GM18502 (cell line): ENCODE data around the gene TENM4.

Experiments used
- ATAC-seq: cut with Tn5 transposase; IDR thresholded peaks from one replicate; pipeline ENCODE4 v1.9.1; 2021; ENCODE audit warnings: mild to moderate bottlenecking; ENCODE audit not compliant: unreplicated experiment, poor library complexity

TENM4 gene

DNA sequence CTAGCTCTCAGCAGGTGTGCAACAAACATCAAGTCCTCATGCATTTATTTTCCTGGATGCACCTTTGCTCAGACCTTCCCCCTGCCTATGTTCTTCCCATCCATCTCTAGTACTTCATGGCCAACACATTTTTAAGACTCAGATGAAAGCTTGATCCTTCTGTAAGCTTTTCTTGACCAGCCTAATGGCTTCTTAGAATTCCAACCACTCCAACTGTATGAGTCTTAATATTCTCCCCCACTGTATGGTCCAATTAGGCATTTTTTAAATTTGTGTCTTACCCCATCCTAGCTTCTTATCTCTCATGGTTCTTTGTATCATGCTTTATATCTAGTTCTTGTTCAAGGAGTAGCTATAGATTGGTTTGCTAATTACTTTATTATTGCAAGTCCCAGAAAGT lies 44.8 kb downstream of the TENM4 start:
- no peak for ATAC-seq

DNA sequence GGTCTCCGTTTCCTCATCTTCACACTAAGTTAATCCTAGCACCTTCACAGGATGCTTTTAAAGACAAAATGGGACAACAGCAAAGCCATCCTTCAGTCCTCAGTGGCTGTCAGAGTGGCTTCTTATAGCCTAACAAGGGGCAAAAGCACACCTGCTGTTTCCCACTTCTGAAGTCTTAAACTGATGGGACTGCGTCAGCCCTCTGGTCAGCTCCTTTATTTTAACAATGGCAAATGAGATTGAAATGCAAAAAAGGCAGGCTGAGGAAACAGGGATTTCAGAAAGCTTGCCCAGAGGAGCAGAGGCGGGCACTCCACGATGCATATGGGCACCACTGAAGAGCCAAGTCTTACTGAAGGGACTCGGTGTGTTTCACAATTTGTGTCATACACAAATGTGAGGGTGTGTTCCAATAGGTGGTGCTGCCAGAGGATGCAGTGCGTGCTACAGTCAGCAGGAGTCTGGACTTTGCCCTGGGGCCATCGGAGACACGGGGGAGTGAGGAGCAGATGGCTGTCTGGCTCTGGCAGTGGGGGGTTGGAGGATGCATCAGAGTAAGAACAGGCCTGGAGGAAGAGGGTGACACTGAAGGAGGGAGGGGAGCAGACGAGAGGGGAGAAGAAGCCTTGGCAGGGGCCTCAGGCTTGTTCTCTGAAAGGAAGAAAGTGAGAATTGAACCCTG lies 47.3 kb downstream of the TENM4 start:
- ATAC-seq = no peak

GRCh38 chr11:79392161-79392560 lies 48.7 kb downstream of the TENM4 start:
- no peak for ATAC-seq

- no peak for ATAC-seq
Observed at GRCh38 chr11:79390923-79391322, 49.9 kb downstream of the TENM4 start.

DNA sequence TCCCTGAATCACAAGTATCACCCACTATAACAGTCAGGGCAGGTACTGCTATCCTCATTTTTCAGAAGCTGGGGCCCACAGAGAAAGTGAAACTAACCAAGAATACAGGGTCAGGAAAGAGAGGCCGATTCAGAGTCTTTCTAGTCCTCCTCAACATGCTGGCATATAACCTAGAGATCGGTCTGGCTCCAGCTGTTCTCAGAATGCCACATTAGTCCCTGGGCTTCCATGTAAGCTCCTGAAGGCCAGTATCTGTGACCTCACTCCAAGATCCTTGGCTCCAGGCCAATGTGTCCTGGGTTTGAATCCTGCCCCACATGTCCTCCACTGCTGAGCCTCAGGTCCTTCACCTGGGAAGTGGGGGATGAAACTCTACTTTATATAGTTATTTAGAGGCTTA lies 50.4 kb downstream of the TENM4 start:
- ATAC-seq = no peak

GRCh38 chr11:79388201-79388600 lies 52.6 kb downstream of the TENM4 start:
- no peak for ATAC-seq

GRCh38 chr11:79383874-79384273 lies 57.0 kb downstream of the TENM4 start:
- no peak for ATAC-seq

DNA sequence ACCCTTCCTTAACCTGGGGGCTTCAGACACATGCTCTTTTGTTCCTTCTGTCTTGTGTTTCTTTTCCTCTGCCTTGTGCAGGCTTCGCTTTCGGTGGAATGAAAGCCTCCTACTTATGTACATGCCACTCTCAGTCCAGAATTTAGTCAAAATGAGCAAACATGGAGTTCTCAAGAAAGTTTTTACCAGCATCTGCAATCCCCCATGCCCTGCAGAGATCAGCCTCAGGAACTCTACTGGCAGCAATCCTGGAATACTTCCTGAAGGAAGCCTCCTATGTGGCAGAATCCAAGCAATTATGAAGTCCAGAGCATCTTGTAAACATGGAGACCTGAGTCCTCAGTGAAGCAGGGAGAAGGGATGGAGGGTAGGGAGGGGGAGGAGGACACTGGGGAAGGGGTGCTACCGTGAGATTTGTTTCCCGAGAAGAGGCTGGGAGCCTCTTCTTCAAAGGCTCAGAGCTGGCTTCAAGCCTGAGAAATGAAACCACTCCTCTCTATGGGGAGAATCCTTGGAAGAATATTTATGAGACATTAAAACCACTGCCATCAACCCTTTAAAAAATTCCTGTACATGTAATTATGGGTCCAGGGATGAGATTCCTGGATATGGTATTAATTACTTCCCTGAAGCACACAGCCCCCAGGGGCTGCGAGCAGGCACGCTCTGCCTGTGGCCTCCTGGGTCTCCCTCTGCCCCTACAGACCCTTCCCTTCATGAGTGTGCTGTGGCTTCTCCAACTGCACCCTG lies 58.4 kb downstream of the TENM4 start:
- no peak for ATAC-seq

GRCh38 chr11:79381036-79381435 lies 59.8 kb downstream of the TENM4 start:
- no peak for ATAC-seq

GRCh38 chr11:79377406-79377805 lies 63.4 kb downstream of the TENM4 start:
- ATAC-seq = no peak

DNA sequence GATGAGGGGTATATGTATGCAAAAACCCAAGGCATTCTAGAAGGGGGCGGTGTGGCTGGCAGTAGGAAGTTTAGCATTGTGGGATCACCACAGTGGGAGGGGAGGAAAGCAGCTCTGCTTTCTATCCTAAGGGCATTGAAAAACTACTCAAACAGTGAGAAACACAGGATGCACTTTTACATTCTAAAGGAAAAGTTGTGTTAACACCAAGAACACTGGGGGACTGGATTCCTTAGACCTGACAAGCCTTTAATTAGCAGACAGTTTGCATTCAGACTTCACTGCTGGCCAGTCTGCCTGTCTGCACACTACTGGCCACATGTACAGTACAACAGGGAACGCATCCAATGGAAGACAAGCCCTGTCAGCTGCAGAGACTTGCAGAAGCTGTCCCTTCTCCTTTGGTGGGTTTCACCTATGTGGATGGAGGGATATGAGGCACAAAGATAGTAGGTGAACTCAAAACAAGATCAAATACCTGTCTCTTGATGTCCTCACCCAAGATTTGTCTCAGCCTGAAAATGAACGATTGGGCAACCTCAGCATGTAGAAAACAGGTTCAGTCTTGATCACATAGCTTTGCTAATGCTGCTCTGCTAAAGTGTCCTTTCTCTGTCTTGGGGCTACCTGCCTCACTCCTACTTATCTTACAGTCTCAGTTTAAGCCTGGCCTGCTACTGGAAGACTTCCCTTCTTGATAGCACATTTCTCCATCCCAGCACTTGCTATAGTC lies 64.8 kb downstream of the TENM4 start:
- ATAC-seq = no peak

DNA sequence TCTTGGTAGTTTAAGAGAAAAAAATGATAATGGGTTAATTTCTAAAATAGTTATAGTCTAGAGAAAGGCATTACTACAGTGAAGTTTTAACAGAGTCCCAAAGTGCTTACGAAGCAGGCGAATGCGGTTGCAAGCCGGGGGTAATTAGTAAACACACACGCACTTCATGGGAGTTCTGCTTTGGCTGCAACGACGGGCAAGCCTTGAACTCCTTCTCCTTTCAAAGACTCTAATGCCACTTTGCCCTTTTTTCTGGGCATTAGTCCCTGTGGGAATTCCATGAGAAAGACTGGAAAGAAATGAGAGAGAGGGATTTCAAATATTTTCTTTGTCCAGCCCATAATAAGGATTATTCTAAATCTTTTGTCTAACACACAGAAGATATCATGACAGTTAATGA lies 66.1 kb downstream of the TENM4 start:
- ATAC-seq = no peak

DNA sequence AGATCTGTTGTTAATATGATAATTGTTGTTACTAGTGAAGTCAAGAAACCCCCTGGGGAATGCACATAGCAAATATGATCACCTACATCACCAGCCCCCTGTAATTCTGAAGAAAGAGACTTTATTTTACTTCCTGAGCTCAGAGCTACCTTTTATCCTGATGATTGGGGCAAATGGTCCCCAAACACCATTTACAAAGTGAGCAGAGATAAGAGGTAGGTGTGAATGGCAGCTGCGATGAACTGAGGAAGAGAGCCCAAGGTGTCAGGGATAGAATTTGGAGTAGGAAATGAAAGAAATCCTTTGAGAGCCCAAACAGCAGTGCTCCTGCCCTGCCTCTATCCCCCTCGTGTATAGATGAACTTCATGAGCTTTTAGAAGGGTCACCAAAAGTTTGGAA lies 69.1 kb downstream of the TENM4 start:
- ATAC-seq = no peak

DNA sequence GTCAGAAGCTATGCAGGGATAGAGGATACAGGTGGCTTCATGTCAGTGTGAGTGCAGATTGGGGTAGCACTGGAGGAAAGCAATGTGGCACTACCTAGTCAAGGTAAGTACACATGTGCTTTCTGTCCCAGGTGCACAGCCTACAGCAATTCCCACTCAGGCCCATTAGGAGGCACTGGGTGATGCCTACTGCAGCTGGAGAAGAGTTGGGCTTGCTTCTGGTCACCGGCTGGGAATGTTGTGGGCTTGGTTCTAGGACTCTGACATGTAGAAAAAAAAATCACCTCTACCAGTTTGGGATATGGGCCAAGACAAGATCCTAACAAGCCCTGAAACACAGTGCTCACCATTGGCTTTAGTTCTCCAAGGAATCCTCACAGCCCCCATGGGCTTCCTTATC lies 69.7 kb downstream of the TENM4 start:
- ATAC-seq = no peak

DNA sequence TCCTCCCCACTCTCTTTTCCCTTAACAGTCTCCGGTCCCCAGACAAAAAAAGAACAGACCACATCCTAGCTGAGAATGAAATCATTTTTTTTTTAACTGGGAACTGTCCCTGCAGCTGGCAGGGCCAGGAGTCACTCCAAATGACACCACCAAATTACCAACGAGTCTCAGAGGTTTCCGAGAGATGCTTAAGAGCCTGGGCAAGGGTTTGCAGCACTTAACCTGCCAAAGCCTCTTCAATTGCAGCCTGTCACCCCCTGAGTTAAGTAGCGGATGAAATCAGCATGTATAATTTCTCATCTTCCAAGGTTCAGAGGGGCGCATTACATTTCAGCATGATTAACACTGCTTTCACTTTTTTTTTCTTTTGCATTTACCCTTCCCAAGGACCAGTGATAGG lies 71.8 kb downstream of the TENM4 start:
- no peak for ATAC-seq

DNA sequence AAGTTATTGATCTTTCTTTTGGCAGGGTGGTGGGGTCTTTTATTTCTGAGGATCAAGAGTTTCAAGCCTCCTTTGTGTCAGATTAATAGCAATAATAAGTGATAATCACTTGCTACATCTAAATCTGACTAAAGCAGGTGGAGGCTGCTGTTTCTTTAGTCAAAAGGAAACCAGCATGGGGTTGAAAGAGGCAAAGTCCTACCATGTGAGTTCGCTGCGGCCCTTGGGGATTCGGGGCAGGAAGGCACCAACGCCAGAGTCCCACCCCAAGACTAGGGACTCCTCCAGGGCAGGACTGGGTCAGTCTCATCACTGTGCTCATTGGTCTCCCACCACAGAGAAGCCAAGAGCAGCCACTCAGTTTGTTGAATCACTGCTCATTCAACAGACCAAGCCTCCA lies 73.0 kb downstream of the TENM4 start:
- ATAC-seq = no peak

DNA sequence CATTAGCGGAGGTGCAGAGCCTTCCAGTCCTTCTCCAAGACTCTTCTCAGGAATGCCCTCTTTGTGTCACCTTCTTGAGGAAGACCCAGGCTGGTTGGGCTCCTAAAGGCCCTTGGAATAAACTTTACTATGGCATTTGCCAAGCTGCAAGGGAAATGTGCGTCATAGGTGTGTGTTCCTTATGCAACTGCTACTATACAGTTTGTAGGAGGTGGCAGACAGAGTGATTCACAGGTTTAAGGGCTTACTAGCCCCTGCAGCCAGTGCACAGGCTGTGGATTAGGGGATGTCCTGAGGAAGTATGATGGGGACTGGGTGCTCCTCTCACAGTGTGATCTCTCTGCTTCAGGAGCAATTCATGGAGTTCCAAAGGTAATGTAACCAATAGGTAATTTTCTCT lies 74.6 kb downstream of the TENM4 start:
- no peak for ATAC-seq

DNA sequence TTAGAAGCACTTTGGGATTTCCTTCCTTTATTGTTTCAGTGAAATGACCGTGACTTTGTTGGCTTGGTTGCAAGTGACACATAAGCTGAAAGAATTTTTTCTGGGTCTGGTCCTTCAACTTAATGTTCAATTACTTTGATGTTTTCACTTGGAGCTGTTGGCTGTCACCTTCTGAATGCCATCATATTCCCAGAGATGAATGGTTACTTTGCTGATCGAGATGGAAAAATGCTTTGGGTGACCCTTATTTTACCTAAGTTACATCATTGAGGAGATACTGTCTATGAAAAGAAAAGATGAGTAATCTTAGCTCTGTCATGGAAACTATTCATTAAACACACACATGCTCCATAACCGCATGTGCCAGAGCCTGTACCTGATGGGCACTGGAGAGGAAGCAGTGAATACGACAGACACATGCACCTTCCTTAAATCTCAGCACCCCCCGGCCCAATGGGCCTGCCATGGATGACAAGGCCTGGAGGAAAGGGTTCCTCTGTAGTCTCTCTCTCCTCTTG lies 76.9 kb downstream of the TENM4 start:
- ATAC-seq = no peak

DNA sequence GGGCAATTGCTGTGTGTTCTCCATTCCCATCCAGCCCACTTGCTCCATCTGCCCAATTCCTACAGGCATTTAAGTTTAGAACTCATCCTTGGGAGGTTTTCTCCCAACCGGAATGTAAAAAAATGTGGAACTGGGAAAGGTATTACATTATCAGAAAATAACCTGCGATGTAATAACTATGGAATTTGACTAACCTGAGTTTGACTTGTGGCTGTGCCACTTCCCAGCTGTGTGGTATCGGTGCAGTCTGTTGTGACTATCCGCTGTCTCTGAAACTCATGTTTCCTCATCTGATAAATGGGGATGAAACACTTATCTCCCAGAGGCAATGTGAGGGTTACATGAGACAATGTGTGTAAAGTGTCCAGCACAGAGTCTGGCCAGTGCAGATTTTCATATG lies 77.6 kb downstream of the TENM4 start:
- ATAC-seq = no peak

DNA sequence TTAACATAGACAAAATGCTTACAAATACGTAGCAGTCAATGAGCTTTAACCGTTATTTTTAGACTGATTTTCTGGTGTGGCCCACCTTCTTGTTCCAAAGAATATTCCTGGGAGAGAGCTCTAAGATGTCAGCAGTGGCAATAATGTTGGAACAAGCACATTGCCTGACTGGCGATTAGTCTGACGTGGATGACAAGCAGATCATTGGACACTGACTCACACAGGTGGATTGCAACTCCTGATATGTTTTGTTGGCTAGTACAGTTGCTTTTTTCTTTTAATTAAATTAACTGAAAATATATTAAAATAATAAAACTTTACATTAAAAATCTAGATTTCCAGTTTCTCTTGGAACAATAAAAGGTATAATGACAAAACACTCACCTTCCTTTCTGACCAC lies 78.0 kb downstream of the TENM4 start:
- ATAC-seq = no peak

- no peak for ATAC-seq
Observed at GRCh38 chr11:79362206-79362757, 78.5 kb downstream of the TENM4 start.
